GM19452 (cell line): ENCODE measurements around the gene MTMR8.

Experiments
- ATAC-seq: cut with Tn5 transposase; IDR thresholded peaks from one replicate; pipeline ENCODE4 v1.9.1; 2021; ENCODE audit not compliant: unreplicated experiment

MTMR8 gene

GRCh38 chrX:64321507-64321906 is 73.7 kb downstream of the MTMR8 start:
- ATAC-seq = no peak

- ATAC-seq = no peak
These were observed 81.6 kb downstream of the MTMR8 start for GRCh38 chrX:64313624-64314023.

GRCh38 chrX:64306712-64307111 is 88.5 kb downstream of the MTMR8 start:
- no peak for ATAC-seq

- no peak for ATAC-seq
These were observed 104.1 kb downstream of the MTMR8 start for GRCh38 chrX:64291123-64291522.

GRCh38 chrX:64265265-64265664 is 130.0 kb downstream of the MTMR8 start:
- ATAC-seq = no peak

- ATAC-seq = no peak
These were observed 164.9 kb downstream of the MTMR8 start, which contains the start of gene ASB12 for GRCh38 chrX:64230123-64230970. TSS of gene ASB12 (minus strand) at chrX:64230607. CDS start at chrX:64225650, 4,957 bp downstream.

- no peak for ATAC-seq
These were observed 166.1 kb downstream of the MTMR8 start for GRCh38 chrX:64229154-64229553.
